Subcutaneous adipose tissue (tissue), 4 donors: Measurements from ENCODE around the gene BANP. TPM values are rescaled to one million over a fixed set of nuclear protein-coding genes. Genes with fewer than 3 reads are reported as not detected.

Source experiments
- CTCF ChIP-seq: fragments of 450-650 bp; IDR thresholded peaks from one replicate; pipeline ENCODE4 v1.5.1; 2016; ENCODE audit warnings: low read depth, mild to moderate bottlenecking, control low read depth, antibody characterized with exemption, moderate library complexity
- total RNA-seq, 4 donors: library from RNA; depleted of rRNA; stranded (reverse); fragments of >200 nt; gene quantifications; one replicate each; pipeline ENCODE4 v1.1.0, GENCODE V29; 2016

BANP gene
- total RNA-seq, 4 donors from 2014 or later, result 12.9 to 21.1 (median 16.9) TPM

GRCh38 chr16:88066234-88066633 is 115.0 kb downstream of the BANP start:
- no peak for TF ChIP-seq CTCF

GRCh38 chr16:88066680-88067529 is 115.7 kb downstream of the BANP start:
- no peak for TF ChIP-seq CTCF

DNA sequence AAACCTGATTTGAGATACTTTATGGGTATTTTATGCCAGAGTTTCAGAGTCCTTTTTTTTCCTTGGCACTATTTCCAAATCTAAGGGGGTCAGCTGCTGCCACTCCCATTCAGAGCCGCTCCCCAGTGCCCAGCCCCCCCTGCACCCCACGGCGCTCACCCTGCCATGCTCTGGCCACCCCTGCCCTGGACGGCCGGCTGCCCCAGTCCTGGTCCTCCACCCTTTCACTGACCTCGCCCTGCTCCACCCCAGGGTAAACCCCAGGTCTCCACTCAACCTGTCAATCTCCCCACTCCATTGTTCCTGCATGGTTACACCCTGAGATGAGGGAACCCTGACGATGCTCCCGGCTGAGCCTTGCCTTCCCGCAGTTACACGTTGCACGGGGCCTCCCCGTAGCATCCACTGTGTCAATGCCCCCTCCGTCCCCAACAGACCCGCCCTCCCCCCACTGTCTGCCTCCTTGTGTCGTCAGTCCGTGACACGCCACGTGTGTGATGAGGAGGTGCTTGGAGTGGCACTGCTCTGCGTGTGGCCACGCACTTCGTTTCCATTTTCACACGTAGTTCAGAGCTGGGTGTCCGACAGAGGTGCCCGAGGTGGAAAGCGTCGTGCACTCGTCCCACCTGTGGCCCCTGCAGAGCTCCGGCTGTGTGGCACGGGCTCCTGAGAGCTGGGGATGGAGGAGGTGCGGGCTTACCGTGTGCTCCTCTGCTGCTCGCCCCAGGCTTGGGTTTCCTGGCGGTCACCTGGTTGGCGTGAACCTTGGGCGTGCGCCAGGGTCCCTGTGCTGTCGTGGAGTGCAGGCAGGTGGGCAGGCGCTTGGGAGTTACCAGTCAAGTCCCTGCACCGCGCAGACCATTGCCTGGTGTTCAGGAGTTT is 116.5 kb downstream of the BANP start:
- no peak for TF ChIP-seq CTCF

DNA sequence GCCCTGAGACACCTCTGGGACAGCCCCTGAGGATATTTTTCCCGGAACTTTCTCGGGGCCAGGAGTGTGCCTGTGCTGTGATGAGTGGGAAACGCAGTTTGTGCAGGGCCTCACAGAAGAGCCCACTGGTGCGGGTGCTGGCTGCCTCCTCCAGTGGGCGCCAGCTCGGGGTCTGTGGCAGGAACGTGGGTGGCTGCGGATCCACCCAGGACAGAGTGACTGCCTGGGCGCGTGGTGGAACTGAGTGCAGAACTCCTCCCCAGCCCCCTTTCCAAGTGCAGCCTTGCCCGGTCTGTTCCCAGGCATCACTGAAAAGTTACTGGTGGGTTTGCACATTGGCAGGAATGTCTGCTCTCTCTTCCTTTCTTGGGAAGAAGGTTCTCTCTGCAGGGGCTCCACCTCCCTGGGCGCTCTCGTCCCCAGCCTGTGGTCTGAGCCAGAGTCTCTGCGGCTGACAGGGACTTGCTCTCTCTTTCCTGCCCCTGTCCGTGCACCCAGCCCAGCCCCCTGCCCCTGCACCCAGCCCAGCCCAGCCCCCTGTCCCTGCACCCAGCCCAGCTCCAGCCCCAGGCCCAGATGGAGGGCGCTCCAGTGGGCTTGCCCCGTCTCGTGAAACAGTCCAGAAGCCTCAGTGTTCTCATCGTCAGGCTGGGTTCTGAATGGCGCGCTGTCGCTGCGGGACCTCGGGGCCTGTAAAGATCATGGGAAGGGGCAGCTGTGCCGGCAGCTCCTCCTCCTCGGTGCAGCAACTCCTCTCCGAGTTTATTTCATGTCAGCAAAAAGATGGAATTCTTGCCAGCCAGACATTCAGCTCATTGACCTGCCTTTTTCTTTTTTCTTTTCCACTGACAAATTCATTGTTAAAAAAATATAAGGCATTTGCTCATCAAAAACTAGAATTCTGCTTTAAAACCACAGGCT is 117.5 kb downstream of the BANP start:
- TF ChIP-seq CTCF, result no peak

DNA sequence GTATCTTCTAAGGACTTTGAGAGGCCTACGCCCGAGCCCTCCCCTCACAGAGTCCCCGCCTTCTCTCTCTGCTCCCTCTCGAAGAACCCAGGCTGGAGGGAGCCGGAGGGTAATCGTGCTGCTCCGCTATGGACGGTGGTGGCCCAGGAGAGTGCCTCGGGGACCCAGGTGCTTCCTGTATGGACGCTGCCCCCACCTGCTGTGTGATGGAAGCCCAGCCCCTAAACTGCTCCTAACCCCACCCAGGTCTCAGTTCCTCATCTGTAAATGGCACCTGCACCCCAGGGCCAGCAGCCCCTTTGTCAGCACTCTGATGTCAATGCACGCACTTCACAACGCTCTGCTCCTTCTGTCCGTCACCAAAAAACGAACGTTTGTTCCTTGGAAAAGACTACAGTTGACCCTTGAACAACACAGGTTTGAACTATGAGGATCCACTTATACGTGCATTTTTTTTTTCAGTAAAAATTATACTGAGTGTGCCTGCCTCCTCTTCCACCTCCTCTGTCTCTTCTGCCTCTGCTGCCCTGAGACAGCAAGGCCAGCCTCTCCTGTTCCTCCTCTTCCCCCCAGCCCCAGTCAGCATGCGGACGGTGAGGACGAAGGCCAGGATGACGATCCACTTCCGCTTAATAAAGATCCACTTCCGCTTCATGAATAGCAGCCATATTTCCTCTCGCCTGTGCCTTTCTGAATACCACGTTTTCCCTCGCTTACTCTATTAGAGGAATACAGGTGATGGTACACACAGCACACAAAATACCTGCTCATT is 118.3 kb downstream of the BANP start:
- TF ChIP-seq CTCF, result no peak

DNA sequence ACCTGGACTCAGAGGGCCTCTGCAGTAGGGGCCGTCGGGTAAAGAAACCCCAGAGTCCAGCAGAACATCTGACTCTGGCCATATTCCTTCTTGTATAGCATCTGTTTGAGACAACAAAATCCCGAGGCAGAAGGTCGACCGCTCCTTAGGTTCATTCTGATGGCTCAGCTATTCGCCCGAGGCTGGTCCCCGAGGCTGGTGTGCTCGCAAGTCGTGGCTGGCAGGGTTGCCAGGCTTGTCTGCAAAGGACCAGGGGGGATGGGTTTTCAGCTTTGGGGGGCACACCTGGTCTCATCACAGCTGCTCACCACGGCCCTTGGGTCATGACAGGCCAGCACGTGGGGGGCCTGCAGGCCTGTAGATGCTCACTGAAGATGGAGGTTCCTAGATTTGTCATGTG is 119.1 kb downstream of the BANP start:
- TF ChIP-seq CTCF, result no peak
